GM19395 (cell line): ENCODE data around the gene CNTN5.

ENCODE experiments used
- ATAC-seq: cut with Tn5 transposase; IDR thresholded peaks from one replicate; pipeline ENCODE4 v1.9.1; 2021; ENCODE audit warnings: mild to moderate bottlenecking, moderate library complexity; ENCODE audit not compliant: unreplicated experiment

Gene CNTN5

GRCh38 chr11:100396266-100396665 lies 1375.5 kb downstream of the CNTN5 start:
- no peak for ATAC-seq

GRCh38 chr11:100397401-100397800 lies 1376.7 kb downstream of the CNTN5 start:
- no peak for ATAC-seq

GRCh38 chr11:100403816-100404215 lies 1383.1 kb downstream of the CNTN5 start:
- no peak for ATAC-seq

- no peak for ATAC-seq
These were observed 1384.2 kb downstream of the CNTN5 start for GRCh38 chr11:100404907-100405306.
